Type B pancreatic cell (in vitro differentiated cells): ENCODE measurements around the gene SDCCAG8. TPM values are rescaled to one million over a fixed set of nuclear protein-coding genes. Genes with fewer than 3 reads are reported as not detected.

Source experiments
- DNase-seq: peaks from one replicate; pipeline ENCODE4 v3.0.0; 2021; ENCODE audit warnings: mixed read lengths; ENCODE audit not compliant: unreplicated experiment; ENCODE audit errors: extremely low spot score
- H3K27ac Mint-ChIP-seq: 2 replicates; pipeline ENCODE4 v1.8.0; 2021; ENCODE audit warnings: mild to moderate bottlenecking, mixed read lengths
- H3K27me3 Mint-ChIP-seq: 2 replicates; pipeline ENCODE4 v1.8.0; 2021; ENCODE audit warnings: mixed read lengths
- H3K36me3 Mint-ChIP-seq: 2 replicates; pipeline ENCODE4 v1.8.0; 2021; ENCODE audit warnings: mixed read lengths
- H3K4me1 Mint-ChIP-seq: one replicate; pipeline ENCODE4 v1.8.0; 2021; ENCODE audit warnings: mixed read lengths; ENCODE audit not compliant: unreplicated experiment
- H3K4me3 Mint-ChIP-seq: 2 replicates; pipeline ENCODE4 v1.8.0; 2021; ENCODE audit warnings: mild to moderate bottlenecking, mixed read lengths
- H3K9me3 Mint-ChIP-seq: 2 replicates; pipeline ENCODE4 v1.8.0; 2021; ENCODE audit warnings: mixed read lengths
- CTCF ChIP-seq: fragments of 200-600 bp; sonication (generic); conservative IDR thresholded peaks from 2 replicates; pipeline ENCODE4 v1.5.0; 2021; ENCODE audit warnings: antibody characterized with exemption, mild to moderate bottlenecking
- total RNA-seq: library from RNA; stranded (reverse); gene quantifications from 2 replicates; pipeline ENCODE4 v1.2.1, GENCODE V29; 2021; ENCODE audit warnings: low replicate concordance

The SDCCAG8 gene
- total RNA-seq, 1 donor from 2014 or later, result 26.0 TPM

GRCh38 chr1:243508943-243509342, 253.1 kb downstream of the SDCCAG8 start:
- Mint-ChIP-seq H3K27ac (no peak overlapping the region), H3K9me3 (no peaks in the 10 kb centered on the region), H3K4me3 (no peak overlapping the region), H3K4me1 (peaks cover 7% of the 10 kb centered on the region), H3K36me3 (peaks cover 13% of the 10 kb centered on the region), H3K27me3 (peaks cover 3% of the 10 kb centered on the region)
- TF ChIP-seq CTCF, result no peak
- no peak for DNase-seq

- Mint-ChIP-seq H3K36me3 (peaks cover 16% of the 10 kb centered on the region), H3K4me1 (peaks cover 12% of the 10 kb centered on the region), H3K9me3 (no peaks in the 10 kb centered on the region), H3K27me3 (peaks cover 3% of the 10 kb centered on the region), H3K27ac (no peak overlapping the region), H3K4me3 (no peak overlapping the region)
- no peak for DNase-seq
- no peak for TF ChIP-seq CTCF
Observed at GRCh38 chr1:243510928-243511327, 255.1 kb downstream of the SDCCAG8 start.

GRCh38 chr1:243513726-243514491, 258.1 kb downstream of the SDCCAG8 start:
- Mint-ChIP-seq H3K27me3 (peaks cover 3% of the 10 kb centered on the region), H3K27ac (no peak overlapping the region), H3K36me3 (peaks cover 23% of the 10 kb centered on the region), H3K9me3 (peaks cover 4% of the 10 kb centered on the region), H3K4me1 (peaks cover 5% of the 10 kb centered on the region), H3K4me3 (no peak overlapping the region)
- no peak for DNase-seq
- TF ChIP-seq CTCF, result no peak

DNA sequence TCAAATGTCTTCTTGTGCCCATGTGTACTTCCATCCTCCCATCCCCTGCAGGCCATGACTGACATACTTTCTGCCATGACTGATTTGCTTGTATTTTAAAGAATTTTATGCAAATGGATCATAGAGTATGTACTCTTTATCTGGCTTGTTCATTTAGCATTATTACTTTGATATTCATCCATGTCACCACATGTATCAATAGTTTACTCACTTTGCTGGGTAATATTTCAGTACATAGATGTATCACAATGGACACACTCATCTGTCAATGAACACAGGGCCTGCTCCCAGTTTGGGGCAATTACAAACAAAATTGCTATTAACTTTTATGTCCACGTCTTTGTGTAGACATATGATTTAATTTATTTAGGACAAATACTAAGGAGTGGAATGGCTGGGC, 259.1 kb downstream of the SDCCAG8 start:
- H3K36me3 Mint-ChIP-seq, result peaks cover 23% of the 10 kb centered on the region
- no peak for DNase-seq
- TF ChIP-seq CTCF, result no peak
- peaks cover 3% of the 10 kb centered on the region for H3K27me3 Mint-ChIP-seq
- peaks cover 4% of the 10 kb centered on the region for H3K9me3 Mint-ChIP-seq
- peaks cover 5% of the 10 kb centered on the region for H3K4me1 Mint-ChIP-seq
- no peak overlapping the region for H3K27ac Mint-ChIP-seq
- H3K4me3 Mint-ChIP-seq, result no peak overlapping the region

DNA sequence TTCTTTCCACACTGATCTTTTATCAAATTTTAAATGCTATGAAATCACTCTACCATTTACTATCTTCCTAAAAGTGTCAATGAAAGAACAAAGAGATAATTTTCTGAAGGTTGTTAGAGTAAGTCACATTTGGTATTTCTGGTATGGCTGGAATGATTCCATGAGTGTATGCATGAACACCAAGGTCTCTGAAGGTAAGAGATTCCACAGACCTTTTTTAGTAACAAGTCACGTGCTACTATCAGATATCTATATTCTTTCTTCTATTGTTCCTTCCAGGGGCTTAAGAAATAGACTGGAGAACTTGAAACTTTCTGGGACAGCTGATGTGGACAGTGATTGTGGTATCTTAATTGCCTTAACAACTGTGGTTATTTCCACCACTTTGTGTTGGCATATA, 265.0 kb downstream of the SDCCAG8 start:
- no peaks in the 10 kb centered on the region for H3K4me1 Mint-ChIP-seq

More for the DNA sequence above, 265.0 kb downstream of the SDCCAG8 start:
- no peak for TF ChIP-seq CTCF
- H3K4me3 Mint-ChIP-seq, result no peak overlapping the region
- DNase-seq, result no peak
- peaks cover 4% of the 10 kb centered on the region for H3K9me3 Mint-ChIP-seq
- H3K27me3 Mint-ChIP-seq, result no peaks in the 10 kb centered on the region
- peaks cover 7% of the 10 kb centered on the region for H3K36me3 Mint-ChIP-seq
- H3K27ac Mint-ChIP-seq, result no peak overlapping the region
